Islet of Langerhans (tissue), 1 donor: ENCODE measurements around the gene SF1.

ENCODE experiments used
- FAIRE-seq: peaks from one replicate; lab custom pipeline; 2011; peaks lifted over from hg19 to GRCh38; lab: Jason Lieb, UNC

Gene SF1

GRCh38 chr11:64800303-64801157, 22.2 kb upstream of the SF1 start:
- FAIRE-seq = no peak

DNA sequence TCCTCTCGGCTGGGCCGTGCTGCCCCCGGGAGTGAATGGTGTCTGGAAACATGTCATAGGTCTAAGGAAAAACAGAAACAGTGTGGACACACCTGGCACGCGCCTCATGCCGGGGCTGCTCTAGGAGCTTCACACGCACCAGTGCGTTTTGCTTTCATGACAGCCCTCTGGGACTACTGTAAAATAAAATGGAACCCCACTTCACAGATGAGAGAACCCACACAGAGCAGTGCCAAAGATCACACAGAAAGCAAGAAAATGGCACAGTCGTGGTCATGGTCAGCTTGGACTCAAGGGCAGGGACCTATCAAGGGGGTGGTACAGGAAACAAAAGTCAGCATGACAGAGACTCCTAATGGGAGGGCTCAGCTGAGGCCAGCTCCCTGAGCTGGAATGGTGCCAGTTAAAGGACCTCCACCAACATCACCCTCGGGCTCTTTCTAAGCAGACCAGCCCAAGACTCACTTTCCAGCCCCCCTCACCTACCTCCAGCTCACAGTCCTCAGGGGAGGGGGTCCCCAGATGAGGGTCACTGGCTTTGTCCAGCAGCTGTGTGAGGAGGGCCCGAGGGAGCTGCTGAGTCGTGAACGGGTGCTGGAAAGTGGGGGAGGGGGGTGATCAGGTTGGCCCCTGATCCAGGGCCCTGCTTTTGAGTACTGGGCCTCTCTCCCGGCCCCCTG, 21.4 kb upstream of the SF1 start:
- no peak for FAIRE-seq

DNA sequence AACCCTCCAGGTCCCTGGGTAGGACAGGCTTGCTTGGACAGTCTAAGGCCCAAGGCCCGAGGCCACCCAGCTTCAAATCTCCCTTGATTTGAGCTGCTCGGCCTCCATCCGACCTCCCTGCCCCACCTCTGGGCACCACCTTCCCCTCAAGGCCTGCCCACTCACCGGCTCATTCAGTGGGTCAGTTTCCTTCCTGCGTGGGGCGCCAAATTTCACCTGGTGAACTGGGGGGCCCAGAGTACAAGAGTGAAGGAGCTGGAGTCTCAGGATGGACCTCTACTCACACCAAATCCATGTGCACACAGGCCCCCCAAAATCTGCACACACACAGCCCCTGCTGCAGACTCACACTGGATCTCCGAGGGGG, 20.9 kb upstream of the SF1 start:
- FAIRE-seq = no peak

GRCh38 chr11:64796757-64797541, 18.6 kb upstream of the SF1 start:
- FAIRE-seq = no peak

- FAIRE-seq = no peak
These were observed 17.9 kb upstream of the SF1 start for GRCh38 chr11:64796047-64796756.

DNA sequence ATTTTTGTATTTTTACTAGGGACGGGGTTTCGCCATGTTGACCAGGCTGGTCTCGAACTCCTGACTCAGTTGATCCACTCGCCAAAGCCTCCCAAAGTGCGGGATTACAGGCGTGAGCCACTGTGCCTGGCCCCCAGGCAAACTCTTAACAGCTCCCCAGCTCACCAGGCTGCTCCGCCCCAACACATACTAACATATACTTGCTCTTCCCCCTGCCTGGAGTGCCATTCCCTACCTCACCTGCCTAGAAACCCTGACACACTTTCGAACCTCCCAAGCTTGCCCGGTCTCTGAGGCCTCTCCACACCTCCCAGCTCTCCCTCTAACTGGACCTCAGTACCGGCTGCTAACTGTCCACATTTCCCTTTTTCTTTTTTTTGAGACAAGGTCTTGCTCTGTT, 16.2 kb upstream of the SF1 start:
- FAIRE-seq = no peak

GRCh38 chr11:64793271-64794160, 15.2 kb upstream of the SF1 start:
- no peak for FAIRE-seq

DNA sequence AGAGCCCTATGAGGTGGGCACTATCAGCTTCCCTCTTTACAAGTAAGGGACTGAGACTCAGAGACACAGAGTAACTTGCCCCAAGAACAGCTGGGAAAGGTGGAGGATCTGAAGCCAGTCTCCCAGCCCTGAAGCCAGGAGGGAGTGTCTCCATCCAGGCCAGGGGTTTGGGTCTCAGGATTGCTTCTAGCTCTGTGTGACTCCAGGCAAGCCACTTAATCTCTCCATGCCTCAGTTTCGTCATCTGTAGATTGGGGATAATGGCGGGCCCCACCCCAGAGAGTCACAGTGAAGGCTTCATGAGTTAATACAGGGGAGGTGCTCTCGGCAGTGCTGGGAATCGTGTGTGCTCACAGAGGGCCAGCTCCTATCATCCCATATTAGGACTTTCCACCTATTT, 14.1 kb upstream of the SF1 start:
- FAIRE-seq = no peak

- FAIRE-seq = no peak
These were observed 13.5 kb upstream of the SF1 start for GRCh38 chr11:64791781-64792291.

DNA sequence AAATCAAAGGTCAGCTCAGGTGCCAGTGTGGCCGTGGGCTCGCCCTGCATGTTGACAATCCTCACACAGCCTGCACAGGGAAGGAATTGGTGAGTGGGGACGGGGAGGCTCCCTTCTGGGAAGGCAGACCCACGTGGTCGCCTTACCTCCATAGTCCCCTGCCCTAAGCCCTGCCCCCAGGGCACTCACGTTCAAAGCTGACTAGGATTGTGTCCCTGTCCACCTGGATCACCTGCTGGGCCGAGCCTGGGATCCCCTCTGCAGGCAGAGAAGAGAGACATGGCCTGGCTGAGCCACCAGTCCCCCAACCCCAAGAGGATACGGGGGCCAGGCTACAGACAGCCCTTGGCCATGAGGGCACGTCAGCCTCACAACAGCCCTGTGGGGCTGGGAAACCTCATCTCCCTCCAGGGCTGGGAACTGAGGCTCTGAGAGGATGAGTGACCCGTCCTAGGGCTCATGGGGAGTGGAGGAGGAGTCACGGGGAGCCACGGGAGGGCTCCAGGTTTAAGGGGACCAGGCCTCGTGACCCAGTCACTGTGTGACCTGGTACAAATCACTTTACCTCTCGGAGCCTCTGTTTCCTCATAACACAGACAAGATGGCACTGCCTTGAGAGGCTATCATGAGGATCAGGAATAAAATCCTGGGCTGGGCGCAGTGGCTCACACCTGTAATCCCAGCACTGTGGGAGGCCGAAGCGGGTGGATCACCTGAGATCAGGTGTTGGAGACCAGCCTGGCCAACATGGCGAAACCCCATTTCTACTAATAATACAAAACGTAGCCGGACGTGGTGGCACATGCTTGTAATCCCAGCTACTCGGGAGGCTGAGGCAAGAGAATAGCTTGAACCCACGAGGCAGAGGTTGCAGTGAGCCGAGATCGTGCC, 12.1 kb upstream of the SF1 start:
- FAIRE-seq = no peak

DNA sequence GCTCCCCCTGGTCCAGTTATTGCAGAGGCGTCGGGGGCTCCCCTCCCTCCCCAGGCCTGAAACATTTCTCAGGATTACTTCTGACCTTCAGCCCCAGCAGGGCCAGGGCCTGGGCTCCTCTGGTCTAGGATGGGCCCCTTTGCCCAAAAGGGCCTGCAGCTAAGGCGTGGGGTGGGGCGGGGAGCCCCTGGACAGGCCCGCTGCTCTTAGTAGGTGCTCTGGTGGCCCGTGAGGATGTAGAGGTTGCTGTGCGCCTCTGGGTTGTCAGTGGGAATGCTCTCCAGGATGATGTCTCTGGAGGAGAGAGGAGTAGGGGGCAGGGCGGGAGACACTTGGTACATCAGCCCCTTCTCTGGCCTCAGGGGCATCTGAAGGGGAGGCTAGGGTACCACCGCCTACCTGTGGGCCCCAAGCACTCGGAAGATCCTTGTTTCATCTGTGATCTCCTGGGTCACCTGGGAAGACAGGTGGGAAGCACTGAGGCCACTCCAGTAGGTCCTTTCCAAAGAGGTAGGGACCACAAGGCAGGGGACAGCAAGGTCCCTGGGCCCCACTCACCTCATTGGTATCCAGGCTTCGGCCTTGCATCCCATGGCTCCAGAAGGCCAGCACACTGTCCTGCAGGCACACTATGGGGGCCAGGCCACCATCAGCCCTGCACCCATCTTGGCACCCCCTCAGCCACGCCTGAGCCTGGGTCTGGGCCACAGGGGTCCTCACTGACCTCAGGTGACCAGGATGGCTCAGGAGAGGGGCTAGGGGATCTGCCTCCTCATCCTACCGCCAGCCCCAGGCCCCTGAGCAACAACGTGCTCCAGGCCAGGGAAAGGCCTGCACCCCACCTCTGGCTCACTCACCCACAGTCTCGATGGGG, 11.2 kb upstream of the SF1 start:
- FAIRE-seq = no peak

DNA sequence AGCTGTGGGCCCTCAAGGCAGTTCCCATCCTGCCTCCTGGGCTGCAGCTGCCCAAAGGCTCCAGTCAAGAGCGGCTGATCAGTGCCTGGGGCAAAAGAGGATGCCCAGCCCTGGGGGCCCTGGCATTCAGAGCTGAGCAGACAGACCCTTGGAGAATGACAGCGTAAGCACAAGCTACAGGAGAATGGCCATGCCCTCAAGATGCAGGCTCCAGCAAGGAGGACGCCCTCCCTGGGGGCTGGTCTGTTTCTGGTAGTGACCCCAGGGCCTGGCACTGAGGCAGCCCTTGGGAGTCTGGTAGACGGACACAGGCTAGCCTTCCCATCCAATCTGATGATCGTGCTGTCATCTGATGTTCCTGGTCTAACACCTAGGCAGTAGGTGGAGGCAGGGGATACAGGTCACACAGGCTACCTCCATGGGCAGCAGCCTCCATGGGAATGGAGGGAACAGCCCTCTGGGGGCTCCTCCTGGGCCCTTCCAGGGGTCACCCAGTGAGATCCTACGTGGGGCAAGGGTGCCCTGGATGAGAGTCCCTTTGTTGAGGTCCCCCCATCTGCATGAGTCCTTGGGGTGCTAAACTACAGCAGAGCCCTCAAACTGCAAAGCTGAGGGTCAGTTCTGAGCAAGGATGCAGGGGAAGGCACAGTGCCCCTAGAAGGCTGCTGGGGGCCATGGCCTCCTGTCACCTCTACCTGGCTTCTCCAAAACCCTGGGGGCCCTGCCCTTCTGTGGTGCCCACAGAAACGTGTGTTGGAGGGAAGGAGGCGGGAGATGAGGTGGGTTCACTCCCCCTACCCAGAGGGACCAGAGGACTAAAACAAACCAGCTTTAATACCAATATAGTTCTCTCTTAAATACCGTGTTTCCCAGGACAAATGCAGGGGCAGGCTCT, 10.2 kb upstream of the SF1 start:
- FAIRE-seq = no peak

- no peak for FAIRE-seq
These were observed 9.4 kb upstream of the SF1 start for GRCh38 chr11:64787526-64788320.

- FAIRE-seq = no peak
These were observed 8.0 kb upstream of the SF1 start for GRCh38 chr11:64786308-64786707.

DNA sequence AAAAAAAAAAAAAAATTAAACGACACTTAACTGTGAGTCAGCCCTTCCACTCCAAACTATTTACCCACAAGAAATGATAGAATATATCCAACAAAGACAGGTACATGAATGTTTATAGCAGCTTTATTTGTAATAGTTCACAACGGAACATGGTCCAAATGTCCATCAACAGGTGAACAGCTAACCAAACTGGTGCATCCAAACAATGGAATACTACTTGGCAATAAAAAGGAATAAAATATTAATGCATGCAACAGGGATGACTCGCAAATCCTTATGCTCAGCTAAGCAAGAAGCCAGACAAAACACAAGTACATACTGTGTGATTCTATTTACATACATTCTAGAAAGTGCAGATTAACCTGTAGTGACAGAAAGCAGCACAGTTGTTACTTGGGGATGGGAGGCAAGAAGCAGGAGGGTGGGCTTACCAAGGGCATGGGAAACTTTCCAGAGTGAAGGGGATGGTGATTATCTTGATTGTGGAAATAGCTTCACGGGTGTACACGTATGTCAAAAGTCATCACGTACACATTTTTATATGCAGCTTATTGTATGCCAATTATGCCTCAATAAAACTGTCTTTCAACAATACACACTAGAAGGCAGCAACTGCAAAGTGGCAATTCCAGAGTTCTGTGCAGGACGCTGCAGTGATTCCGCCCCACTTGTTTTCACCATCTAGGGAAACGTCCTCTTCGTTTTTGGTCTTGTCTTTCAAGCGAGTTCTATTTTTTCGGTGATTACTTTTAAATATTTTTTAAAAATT, 6.7 kb upstream of the SF1 start:
- FAIRE-seq = no peak

DNA sequence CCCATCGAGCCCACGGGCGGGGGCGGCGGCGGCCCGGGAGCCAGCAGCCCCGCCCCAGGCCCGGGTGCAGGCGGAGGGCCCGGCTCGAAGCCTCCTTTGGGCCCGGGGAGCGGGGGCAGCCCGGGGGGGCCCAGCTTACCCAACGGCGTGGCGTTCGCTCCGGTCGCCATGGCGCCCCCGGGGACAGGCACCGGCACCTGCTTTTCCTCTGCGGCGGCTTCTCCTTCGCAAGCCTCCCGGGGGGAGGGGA, 194 bp downstream of the SF1 start:
- FAIRE-seq = no peak
